Esophagus muscularis mucosa (tissue), 4 donors: ENCODE results near the gene EYA2. TPM values are rescaled to one million over a fixed set of nuclear protein-coding genes. Genes with fewer than 3 reads are reported as not detected.

ENCODE experiments used
- DNase-seq: peaks from one replicate; pipeline ENCODE4 v3.0.0-alpha.2; 2017; ENCODE audit errors: extremely low spot score
- H3K27ac ChIP-seq, 4 donors: fragments of 200-600 bp; sonication (generic); replicated peaks in 1 of 4; 1 replicate in 3 of 4; 2 replicates in 1 of 4; pipeline ENCODE4 v1.5.1; 2016 to 2019; ENCODE audit warnings: mild to moderate bottlenecking in 1 of 4
- H3K27me3 ChIP-seq, 4 donors: fragments of 200-600 bp; sonication (generic); one replicate each; pipeline versions ENCODE4 v1.5.1 to v1.6.0; 2016 to 2019
- H3K36me3 ChIP-seq, 4 donors: fragments of 200-600 bp; sonication (generic); one replicate each; pipeline ENCODE4 v1.5.1; 2016 to 2019
- H3K4me1 ChIP-seq, 4 donors: fragments of 200-600 bp; sonication (generic); one replicate each; pipeline ENCODE4 v1.5.1; 2016 to 2019
- H3K4me3 ChIP-seq, 4 donors: fragments of 200-600 bp; sonication (generic); 1 replicate in 2 of 4; 2 replicates in 2 of 4; pipeline ENCODE4 v1.5.1; 2016 to 2019; ENCODE audit warnings: mild to moderate bottlenecking in 4 of 4, moderate library complexity in 1 of 4
- H3K9me3 ChIP-seq, 4 donors: fragments of 200-600 bp; sonication (generic); 1 replicate in 3 of 4; 2 replicates in 1 of 4; pipeline ENCODE4 v1.5.1; 2016 to 2019
- EP300 ChIP-seq: sonication (generic); formaldehyde crosslinking; IDR thresholded peaks from one replicate; pipeline ENCODE4 v1.6.1; 2017; ENCODE audit warnings: antibody characterized with exemption
- POLR2A ChIP-seq: fragments of 450-650 bp; IDR thresholded peaks from one replicate; pipeline ENCODE4 v1.6.1; 2017; ENCODE audit warnings: antibody characterized with exemption, moderate library complexity, mild to moderate bottlenecking, low read depth
- POLR2AphosphoS5 ChIP-seq, 2 donors: sonication (generic); formaldehyde crosslinking; IDR thresholded peaks; one replicate each; pipeline ENCODE4 v1.6.1; 2017; ENCODE audit warnings: antibody characterized with exemption in 2 of 2
- WGBS: methylation state at CpG from one replicate; pipeline ENCODE4 v1.1.5; 2018; 5-methylcytosine and 5-hydroxymethylcytosine counted together
- intact Hi-C: fragments of 100-400 bp; cut with DNase I; formaldehyde crosslinking; loops from one replicate; pipeline ENCODE4 v1.15.1; 2023
- total RNA-seq, 4 donors: library from RNA; depleted of rRNA; stranded (reverse); fragments of >200 nt; gene quantifications; one replicate each; pipeline versions ENCODE4 v1.1.0 to v1.2.1, GENCODE V29; 2016
- TF ChIP-seq, protein P1 (sequence below), 3 experiments: fragments of 200-600 bp in 2 of 3; fragments of 450-650 bp in 1 of 3; sonication (generic) in 2 of 3; IDR thresholded peaks; one replicate each; pipeline ENCODE4 v1.5.1; 2017 to 2019; ENCODE audit warnings: antibody characterized with exemption in 3 of 3, mild to moderate bottlenecking in 2 of 3, moderate library complexity in 1 of 3

The EYA2 gene
- total RNA-seq, 4 donors from 2014 or later, result 1.2 to 5.9 (median 4.2) TPM

DNA sequence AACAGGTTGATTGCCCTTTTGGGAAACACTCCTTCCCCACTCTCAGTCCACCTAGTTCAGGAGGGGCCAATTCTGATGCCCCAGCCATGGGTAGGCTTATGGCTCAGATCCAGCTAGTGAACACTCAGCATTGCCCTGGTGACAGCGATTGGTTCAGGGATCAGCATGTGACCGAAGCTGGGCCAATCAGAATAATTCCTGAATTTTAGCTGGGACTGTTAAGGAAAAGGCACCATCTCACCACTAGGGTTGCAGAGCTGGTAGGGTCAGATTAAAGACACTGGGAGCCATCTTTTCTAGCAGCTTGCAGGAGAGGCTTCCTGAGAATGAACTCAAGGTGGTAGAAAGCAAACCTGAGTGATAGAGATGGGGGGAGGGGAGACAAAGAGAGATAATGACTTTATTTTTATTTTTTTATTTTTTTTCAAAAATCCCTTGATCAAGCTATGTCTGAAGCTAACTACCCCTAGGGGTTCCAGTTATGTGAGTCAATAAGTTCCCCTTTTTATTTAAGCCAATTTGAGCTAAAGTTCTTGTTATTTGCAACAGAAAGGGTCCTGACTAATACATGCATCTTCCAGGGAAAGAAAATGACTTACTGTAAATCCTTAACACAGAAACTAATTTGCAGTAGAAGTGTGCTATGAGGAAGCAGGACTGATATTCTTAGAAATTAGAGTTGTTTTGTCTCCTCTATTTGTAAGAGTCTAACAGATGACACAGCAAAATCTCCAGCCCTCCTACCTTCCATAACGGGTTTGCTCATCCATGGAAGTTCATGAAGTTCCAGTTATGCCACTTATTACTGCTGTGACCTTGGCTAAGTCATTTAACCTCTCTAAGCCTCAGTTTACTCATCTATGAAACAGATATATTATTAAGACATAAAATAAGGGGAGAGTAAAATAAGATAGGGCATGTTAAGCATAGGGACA is 44.7 kb downstream of the EYA2 start:
- Histone ChIP-seq H3K36me3 (no peaks in the 10 kb centered on the region), H3K27ac (no peak overlapping the region), H3K4me3 (no peak overlapping the region), H3K9me3 (no peaks in the 10 kb centered on the region), H3K4me1 (peaks cover 0 to 7% (median 0%) of the 10 kb centered on the region in 4 donors), H3K27me3 (no peaks in the 10 kb centered on the region)
- no peak for DNase-seq
- WGBS, result 61% methylated on average over 3 of the region's 3 CpGs
- no peak for TF ChIP-seq POLR2AphosphoS5 (IDR thresholded peaks at IDR 0.05)
- TF ChIP-seq, protein P1, sequence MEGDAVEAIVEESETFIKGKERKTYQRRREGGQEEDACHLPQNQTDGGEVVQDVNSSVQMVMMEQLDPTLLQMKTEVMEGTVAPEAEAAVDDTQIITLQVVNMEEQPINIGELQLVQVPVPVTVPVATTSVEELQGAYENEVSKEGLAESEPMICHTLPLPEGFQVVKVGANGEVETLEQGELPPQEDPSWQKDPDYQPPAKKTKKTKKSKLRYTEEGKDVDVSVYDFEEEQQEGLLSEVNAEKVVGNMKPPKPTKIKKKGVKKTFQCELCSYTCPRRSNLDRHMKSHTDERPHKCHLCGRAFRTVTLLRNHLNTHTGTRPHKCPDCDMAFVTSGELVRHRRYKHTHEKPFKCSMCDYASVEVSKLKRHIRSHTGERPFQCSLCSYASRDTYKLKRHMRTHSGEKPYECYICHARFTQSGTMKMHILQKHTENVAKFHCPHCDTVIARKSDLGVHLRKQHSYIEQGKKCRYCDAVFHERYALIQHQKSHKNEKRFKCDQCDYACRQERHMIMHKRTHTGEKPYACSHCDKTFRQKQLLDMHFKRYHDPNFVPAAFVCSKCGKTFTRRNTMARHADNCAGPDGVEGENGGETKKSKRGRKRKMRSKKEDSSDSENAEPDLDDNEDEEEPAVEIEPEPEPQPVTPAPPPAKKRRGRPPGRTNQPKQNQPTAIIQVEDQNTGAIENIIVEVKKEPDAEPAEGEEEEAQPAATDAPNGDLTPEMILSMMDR (IDR thresholded peaks at IDR 0.05), result no peak
- TF ChIP-seq POLR2A, result no peak
- intact Hi-C loops, result no loop called here

DNA sequence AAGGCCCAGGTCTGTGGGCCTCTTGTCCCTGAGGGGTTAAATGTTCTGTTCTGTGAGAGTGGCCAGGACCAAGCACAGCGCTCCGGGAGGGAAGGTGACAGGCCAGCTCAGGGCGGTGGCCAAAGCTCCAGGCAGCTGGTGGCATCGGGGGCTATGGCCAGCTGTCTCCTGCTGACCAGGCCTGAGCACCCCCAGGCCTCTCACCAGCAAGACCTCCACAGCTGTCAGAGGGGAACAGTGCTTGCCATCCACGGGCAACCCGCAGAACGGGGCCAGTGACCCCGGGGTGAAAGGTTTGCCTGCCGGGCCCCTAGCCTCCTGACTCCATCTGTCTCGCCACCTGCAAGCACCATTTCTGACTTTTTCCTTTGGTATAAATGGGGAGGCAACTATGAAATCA is 46.0 kb downstream of the EYA2 start:
- H3K4me3 ChIP-seq, result no peak overlapping the region
- no peaks in the 10 kb centered on the region for H3K9me3 ChIP-seq
- intact Hi-C loops, result no loop called here
- no peak for DNase-seq
- no peaks in the 10 kb centered on the region for H3K27me3 ChIP-seq
- TF ChIP-seq EP300 (no peak), POLR2A (no peak), POLR2AphosphoS5 (IDR thresholded peaks at IDR 0.05) (no peak)
- TF ChIP-seq, protein P1 (IDR thresholded peaks at IDR 0.05), result no peak
- WGBS, result 74% methylated on average over 6 of the region's 10 CpGs
- peaks cover 0 to 7% (median 0%) of the 10 kb centered on the region in 4 donors for H3K4me1 ChIP-seq
- no peaks in the 10 kb centered on the region for H3K36me3 ChIP-seq
- H3K27ac ChIP-seq, result no peak overlapping the region

DNA sequence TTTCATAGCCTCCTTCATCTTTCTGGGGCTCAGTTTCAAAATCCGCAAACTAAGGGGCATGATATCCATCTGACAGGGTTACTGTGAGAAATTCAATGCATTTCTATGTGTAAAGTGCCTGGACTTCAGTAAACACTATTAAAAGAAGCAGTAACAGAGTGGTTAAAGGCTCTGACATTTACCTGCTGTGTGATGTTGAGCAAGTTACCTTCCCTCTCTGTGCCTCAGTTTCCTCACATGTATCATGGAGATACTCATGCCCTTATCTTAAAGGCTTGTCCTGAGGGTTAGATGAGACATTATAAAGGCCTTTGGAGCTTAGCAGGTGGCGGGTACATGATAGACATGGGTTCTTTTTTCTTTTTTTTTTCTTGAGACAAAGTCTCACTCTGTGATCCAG is 46.8 kb downstream of the EYA2 start:
- no peaks in the 10 kb centered on the region for H3K36me3 ChIP-seq
- TF ChIP-seq EP300, result no peak
- TF ChIP-seq, protein P1 (IDR thresholded peaks at IDR 0.05), result no peak
- TF ChIP-seq POLR2A, result no peak
- no peak for TF ChIP-seq POLR2AphosphoS5 (IDR thresholded peaks at IDR 0.05)
- intact Hi-C loops, result no loop called here
- no peak overlapping the region for H3K27ac ChIP-seq
- H3K27me3 ChIP-seq, result no peaks in the 10 kb centered on the region
- no peak for DNase-seq
- WGBS, result 100% methylated on average over 2 of the region's 2 CpGs
- peaks cover 0 to 7% (median 0%) of the 10 kb centered on the region in 4 donors for H3K4me1 ChIP-seq
- H3K9me3 ChIP-seq, result no peaks in the 10 kb centered on the region
- no peak overlapping the region for H3K4me3 ChIP-seq

DNA sequence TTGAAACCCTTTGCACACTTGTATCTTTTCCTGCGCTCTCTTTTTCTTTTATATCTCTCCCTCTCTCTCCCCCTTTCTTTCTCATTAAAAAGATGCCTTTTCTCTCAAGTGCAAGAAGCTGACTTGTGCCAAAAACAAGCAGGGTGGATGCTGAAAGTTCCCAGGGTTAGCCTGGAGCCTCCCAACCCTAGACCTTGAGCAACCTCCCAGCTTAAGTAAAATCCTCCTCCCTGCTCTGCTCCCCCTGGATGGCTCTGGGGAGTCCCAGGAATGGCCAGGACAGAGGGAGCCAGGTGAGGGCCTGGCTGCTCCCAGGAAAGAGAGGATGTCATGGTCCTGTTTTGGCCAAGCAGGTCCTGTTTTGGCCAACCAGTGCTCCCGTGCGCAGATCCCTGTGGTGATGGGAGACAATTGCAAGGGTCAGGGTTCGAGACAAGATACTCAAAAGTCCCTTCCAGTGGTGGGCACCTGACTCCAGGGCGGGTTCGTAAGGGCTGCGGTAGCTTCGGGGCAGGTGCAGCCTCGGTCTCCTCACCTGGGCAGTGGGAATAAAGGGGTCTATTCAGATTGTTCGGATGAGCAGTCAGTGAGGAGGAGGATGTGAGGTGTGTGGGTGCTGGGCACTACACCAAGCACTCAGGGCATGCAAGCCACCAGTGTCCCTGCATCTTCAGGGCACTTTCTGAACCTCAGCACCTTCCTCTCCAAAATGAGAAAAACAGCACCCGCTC is 49.4 kb downstream of the EYA2 start:
- no peaks in the 10 kb centered on the region for H3K27me3 ChIP-seq
- intact Hi-C loops, result no loop called here
- 95% methylated on average over 11 of the region's 11 CpGs for WGBS

DNA sequence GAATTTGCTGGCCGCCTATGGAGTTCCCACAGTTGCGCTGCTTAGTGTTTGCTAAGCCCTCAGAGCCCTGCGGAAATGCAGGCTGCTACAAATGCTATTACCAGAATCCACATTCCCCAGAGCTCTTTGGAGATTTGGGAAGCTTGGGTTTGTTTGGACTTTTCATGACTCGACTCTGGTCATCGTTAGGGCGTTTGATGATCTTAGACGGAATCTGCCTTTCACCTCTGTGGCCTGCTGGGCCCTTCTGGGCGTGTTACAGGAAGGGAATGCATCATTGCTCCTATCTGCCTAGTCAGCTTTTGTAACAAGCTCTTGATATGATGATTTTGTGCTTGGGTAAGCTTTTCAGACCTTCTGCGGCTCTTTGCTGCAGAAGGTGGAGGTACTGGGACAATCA is 50.8 kb downstream of the EYA2 start:
- Histone ChIP-seq H3K4me3 (no peak overlapping the region), H3K36me3 (no peaks in the 10 kb centered on the region), H3K27me3 (no peaks in the 10 kb centered on the region), H3K9me3 (no peaks in the 10 kb centered on the region), H3K4me1 (no peaks in the 10 kb centered on the region), H3K27ac (peak overlapping the region in 1 of 4 donors; percentile 39)
- intact Hi-C loops, result no loop called here
- DNase-seq, result no peak
- TF ChIP-seq POLR2AphosphoS5 (IDR thresholded peaks at IDR 0.05) (no peak), POLR2A (no peak), EP300 (no peak)
- TF ChIP-seq, protein P1 (IDR thresholded peaks at IDR 0.05), result no peak
- WGBS, result 79% methylated on average over 2 of the region's 9 CpGs

More for the DNA sequence above, 49.4 kb downstream of the EYA2 start:
- Histone ChIP-seq H3K36me3 (no peaks in the 10 kb centered on the region), H3K27ac (no peak overlapping the region), H3K9me3 (no peaks in the 10 kb centered on the region), H3K4me3 (no peak overlapping the region), H3K4me1 (no peaks in the 10 kb centered on the region)
- TF ChIP-seq POLR2A, result no peak
- no peak for DNase-seq
